GM12878 (cell line): ENCODE results near the gene TSC22D1. TPM values are rescaled to one million over a fixed set of nuclear protein-coding genes. Genes with fewer than 3 reads are reported as not detected.

ENCODE experiments used
- ATAC-seq: fragments of 200-7000 bp; cut with Tn5 transposase; 3 replicates; pipeline ENCODE4 v1.9.1; 2020; ENCODE audit warnings: mild to moderate bottlenecking, moderate library complexity
- BruUV-seq: library from RNA; stranded (reverse); fragments of 400-500 nt; replicated peaks from 2 replicates; lab custom pipeline; 2021; lab: Mats Ljungman, UMichigan
- CTCF ChIA-PET: fragments of 300-600 bp; sonication (Branson Sonifier 250); formaldehyde crosslinking; extraction: SDS; loops from one replicate; lab custom pipeline; 2021; ENCODE audit warnings: inconsistent platforms; lab: Yijun Ruan, JAX
- POLR2A ChIA-PET: fragments of 350-600 bp; formaldehyde crosslinking; extraction: SDS; loops from one replicate; lab custom pipeline; 2021; ENCODE audit warnings: inconsistent platforms; lab: Charles Lee
- RAD21 ChIA-PET: fragments of 300-600 bp; sonication (Branson Sonifier 250); formaldehyde crosslinking; loops from one replicate; lab custom pipeline; 2023; ENCODE audit warnings: antibody characterized with exemption; ENCODE audit not compliant: unreplicated experiment; lab: Charles Lee
- SMC1A ChIA-PET: fragments of 300-600 bp; sonication (Branson Sonifier 250); formaldehyde crosslinking; loops from one replicate; lab custom pipeline; 2023; ENCODE audit not compliant: unreplicated experiment, uncharacterized antibody; lab: Charles Lee
- DNase-seq: peaks from one replicate; pipeline ENCODE4 v3.0.0-alpha.2; 2011; ENCODE audit warnings: low read depth, low spot score
- FAIRE-seq: peaks from 3 replicates; lab custom pipeline; 2011; peaks lifted over from hg19 to GRCh38; lab: Jason Lieb, UNC
- H2AFZ ChIP-seq: 2 replicates; pipeline ENCODE4 v1.6.0; 2011; ENCODE audit warnings: low read depth, low read length, control low read depth; ENCODE audit not compliant: control insufficient read depth
- H3K27ac ChIP-seq: 2 replicates; pipeline ENCODE4 v1.5.1; 2011; ENCODE audit warnings: control low read depth; ENCODE audit not compliant: control insufficient read depth, insufficient read depth
- H3K27me3 ChIP-seq, 2 experiments: replicated peaks in 1 of 2; 2 replicates each; pipeline versions ENCODE4 v1.6.0 to v1.6.1; 2011; ENCODE audit warnings: low read length in 1 of 2; ENCODE audit not compliant: control insufficient read depth in 2 of 2, insufficient read depth in 2 of 2
- H3K36me3 ChIP-seq, 2 experiments: 2 replicates each; pipeline ENCODE4 v1.5.1; 2011; ENCODE audit warnings: low read length in 1 of 2; ENCODE audit not compliant: control insufficient read depth in 2 of 2, insufficient read depth in 2 of 2
- H3K4me1 ChIP-seq: 2 replicates; pipeline ENCODE4 v1.6.1; 2011; ENCODE audit warnings: mild to moderate bottlenecking, low read length, moderate library complexity, mixed read lengths; ENCODE audit not compliant: control insufficient read depth, insufficient read depth
- H3K4me2 ChIP-seq: 2 replicates; pipeline ENCODE4 v1.6.0; 2011; ENCODE audit warnings: control low read depth; ENCODE audit not compliant: control insufficient read depth, insufficient read depth
- H3K4me3 ChIP-seq: fragments of 200-600 bp; sonication (generic); 2 replicates; pipeline ENCODE4 v1.5.1; 2016
- H3K79me2 ChIP-seq: 2 replicates; pipeline ENCODE4 v1.6.0; 2011; ENCODE audit warnings: low read length; ENCODE audit not compliant: control insufficient read depth, insufficient read depth
- H3K9ac ChIP-seq: 2 replicates; pipeline ENCODE4 v1.8.0; 2011; ENCODE audit warnings: low read length, control low read depth, mixed read lengths; ENCODE audit not compliant: control insufficient read depth, insufficient read depth
- H3K9me3 ChIP-seq: replicated peaks from 3 replicates; pipeline ENCODE4 v1.5.1; 2011; ENCODE audit warnings: mild to moderate bottlenecking, low read length; ENCODE audit not compliant: control insufficient read depth, insufficient read depth
- H4K20me1 ChIP-seq: 2 replicates; pipeline ENCODE4 v1.6.0; 2011; ENCODE audit not compliant: control insufficient read depth, insufficient read depth
- CBX5 ChIP-seq: sonication (generic); IDR thresholded peaks from 2 replicates; pipeline ENCODE4 v1.6.1; 2016; ENCODE audit warnings: low read depth, moderate library complexity, mild to moderate bottlenecking, inconsistent platforms
- CUX1 ChIP-seq: IDR thresholded peaks from 2 replicates; pipeline ENCODE4 v1.6.1; 2012; ENCODE audit warnings: improper control_type of control experiment, low read depth, low read length; ENCODE audit not compliant: insufficient replicate concordance
- GATAD2B ChIP-seq: fragments of 450-650 bp; conservative IDR thresholded peaks from 2 replicates; pipeline ENCODE4 v1.6.1; 2017; ENCODE audit warnings: low read depth, mild to moderate bottlenecking, moderate library complexity
- SIN3A ChIP-seq: IDR thresholded peaks from 2 replicates; pipeline ENCODE4 v1.6.1; 2012; ENCODE audit warnings: low read depth, low read length, improper control_type of control experiment
- SREBF1 ChIP-seq: IDR thresholded peaks from 2 replicates; pipeline ENCODE4 v1.6.1; 2012; ENCODE audit warnings: mild to moderate bottlenecking, low read length
- ZBTB33 ChIP-seq: fragments of 450-650 bp; IDR thresholded peaks from 2 replicates; pipeline ENCODE4 v1.6.1; 2017; ENCODE audit warnings: mild to moderate bottlenecking
- ZNF687 ChIP-seq: fragments of 450-650 bp; IDR thresholded peaks from 2 replicates; pipeline ENCODE4 v1.6.1; 2017; ENCODE audit warnings: mild to moderate bottlenecking, moderate library complexity
- WGBS: methylation state at CpG from one replicate; pipeline ENCODE4 v1.1.6; 2016; ENCODE audit warnings: low lambda C conversion rate; ENCODE audit not compliant: insufficient replicate concordance, insufficient coverage; ENCODE audit errors: missing lambda C conversion rate; 5-methylcytosine and 5-hydroxymethylcytosine counted together
- in situ Hi-C: fragments of 300-500 bp; cut with MboI; formaldehyde crosslinking; loops from 9 replicates; pipeline ENCODE4 v1.14.3; 2018; ENCODE audit warnings: mixed read lengths
- intact Hi-C: fragments of 100-400 bp; cut with micrococcal nuclease; formaldehyde crosslinking; loops from one replicate; pipeline ENCODE4 v1.14.2; 2022; ENCODE audit not compliant: unreplicated experiment
- polyA plus RNA-seq, 11 experiments: library from polyadenylated mRNA; depleted of rRNA in 4 of 11; unstranded in 6 of 11; stranded (reverse) in 5 of 11; fragments of >200 nt; fragmentation: Nextera tagmentation in 4 of 11; fragmentation: Illumina TruSeq in 1 of 11; extraction: Ambion mirVana in 4 of 11; extraction: Trizol in 1 of 11; gene quantifications; 1 replicate in 1 of 11; 2 replicates in 10 of 11; pipeline versions ENCODE4 v1.2.1 to v1.2.3, GENCODE V29; 2011 to 2016; ENCODE audit warnings: inconsistent platforms in 2 of 11, missing spikeins in 2 of 11, low read depth in 1 of 11
- total RNA-seq, 4 experiments: library from RNA; depleted of rRNA in 3 of 4; stranded (reverse); fragments of >200 nt in 3 of 4; fragmentation: Illumina TruSeq in 1 of 4; extraction: Trizol in 1 of 4; gene quantifications; 2 replicates each; pipeline versions ENCODE4 v1.2.1 to v1.2.3, GENCODE V29; 2013 to 2021
- TF ChIP-seq, protein P1 (sequence below): fragments of 450-650 bp; IDR thresholded peaks from 2 replicates; pipeline ENCODE4 v1.6.1; 2017; ENCODE audit warnings: borderline replicate concordance
- TF ChIP-seq, protein P2 (sequence below): IDR thresholded peaks from 2 replicates; pipeline ENCODE4 v1.6.1; 2012; ENCODE audit warnings: low read length, inconsistent platforms

The TSC22D1 gene
- total and polyA plus RNA-seq, 10 of the 15 experiments (the other 5 are each of a cell fraction or from before 2014, with no cell fraction given), result 0.37 to 15.7 (median 7.5) TPM

GRCh38 chr13:44464471-44464870 is 111.7 kb downstream of the TSC22D1 start:
- Histone ChIP-seq H4K20me1 (no peaks in the 10 kb centered on the region), H2AFZ (no peak overlapping the region), H3K79me2 (no peaks in the 10 kb centered on the region), H3K27me3 (no peaks in the 10 kb centered on the region), H3K4me3 (no peak overlapping the region), H3K27ac (no peak overlapping the region), H3K9me3 (no peaks in the 10 kb centered on the region), H3K4me1 (no peaks in the 10 kb centered on the region), H3K9ac (no peak overlapping the region), H3K36me3 (no peaks in the 10 kb centered on the region), H3K4me2 (no peak overlapping the region)
- no peak for FAIRE-seq
- no TSS peak for BruUV-seq
- CTCF ChIA-PET, result interaction anchor here (1.1 to 2.0 kb wide), 5 partner anchors 9 to 559 kb away, joined by 3 to 9 read pairs (median 5); no protein-coding TSS in a partner anchor
- no peak for ATAC-seq
- 24% methylated on average over 1 of the region's 1 CpG for WGBS
- no peak for DNase-seq
- intact Hi-C loops, result no loop called here
- SMC1A ChIA-PET, result no interaction called here
- RAD21 ChIA-PET, result no interaction called here
- POLR2A ChIA-PET, result no interaction called here
- in situ Hi-C loops, result no loop called here
- TF ChIP-seq, protein P1, sequence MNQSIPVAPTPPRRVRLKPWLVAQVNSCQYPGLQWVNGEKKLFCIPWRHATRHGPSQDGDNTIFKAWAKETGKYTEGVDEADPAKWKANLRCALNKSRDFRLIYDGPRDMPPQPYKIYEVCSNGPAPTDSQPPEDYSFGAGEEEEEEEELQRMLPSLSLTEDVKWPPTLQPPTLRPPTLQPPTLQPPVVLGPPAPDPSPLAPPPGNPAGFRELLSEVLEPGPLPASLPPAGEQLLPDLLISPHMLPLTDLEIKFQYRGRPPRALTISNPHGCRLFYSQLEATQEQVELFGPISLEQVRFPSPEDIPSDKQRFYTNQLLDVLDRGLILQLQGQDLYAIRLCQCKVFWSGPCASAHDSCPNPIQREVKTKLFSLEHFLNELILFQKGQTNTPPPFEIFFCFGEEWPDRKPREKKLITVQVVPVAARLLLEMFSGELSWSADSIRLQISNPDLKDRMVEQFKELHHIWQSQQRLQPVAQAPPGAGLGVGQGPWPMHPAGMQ, result no peak
- TF ChIP-seq CUX1 (no peak), GATAD2B (no peak), SREBF1 (no peak), ZNF687 (no peak), CBX5 (no peak), ZBTB33 (no peak), SIN3A (no peak)
- TF ChIP-seq, protein P2, sequence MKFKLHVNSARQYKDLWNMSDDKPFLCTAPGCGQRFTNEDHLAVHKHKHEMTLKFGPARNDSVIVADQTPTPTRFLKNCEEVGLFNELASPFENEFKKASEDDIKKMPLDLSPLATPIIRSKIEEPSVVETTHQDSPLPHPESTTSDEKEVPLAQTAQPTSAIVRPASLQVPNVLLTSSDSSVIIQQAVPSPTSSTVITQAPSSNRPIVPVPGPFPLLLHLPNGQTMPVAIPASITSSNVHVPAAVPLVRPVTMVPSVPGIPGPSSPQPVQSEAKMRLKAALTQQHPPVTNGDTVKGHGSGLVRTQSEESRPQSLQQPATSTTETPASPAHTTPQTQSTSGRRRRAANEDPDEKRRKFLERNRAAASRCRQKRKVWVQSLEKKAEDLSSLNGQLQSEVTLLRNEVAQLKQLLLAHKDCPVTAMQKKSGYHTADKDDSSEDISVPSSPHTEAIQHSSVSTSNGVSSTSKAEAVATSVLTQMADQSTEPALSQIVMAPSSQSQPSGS, result no peak
